SKM-1 (cell line): ENCODE results near the gene CDC42EP4.
A peak's percentile ranks its signal among the peaks of the same experiment; 100 is the strongest.
"Not testable (repeated sequence)": the region's sequence is repeated elsewhere in the genome, so short reads cannot be mapped to it uniquely, and the experiment has no call there.

Experiments
- DNase-seq: peaks from one replicate; lab custom pipeline; 2025; ENCODE audit not compliant: unreplicated experiment; lab: John Stamatoyannopoulos, UW

CDC42EP4 gene

DNA sequence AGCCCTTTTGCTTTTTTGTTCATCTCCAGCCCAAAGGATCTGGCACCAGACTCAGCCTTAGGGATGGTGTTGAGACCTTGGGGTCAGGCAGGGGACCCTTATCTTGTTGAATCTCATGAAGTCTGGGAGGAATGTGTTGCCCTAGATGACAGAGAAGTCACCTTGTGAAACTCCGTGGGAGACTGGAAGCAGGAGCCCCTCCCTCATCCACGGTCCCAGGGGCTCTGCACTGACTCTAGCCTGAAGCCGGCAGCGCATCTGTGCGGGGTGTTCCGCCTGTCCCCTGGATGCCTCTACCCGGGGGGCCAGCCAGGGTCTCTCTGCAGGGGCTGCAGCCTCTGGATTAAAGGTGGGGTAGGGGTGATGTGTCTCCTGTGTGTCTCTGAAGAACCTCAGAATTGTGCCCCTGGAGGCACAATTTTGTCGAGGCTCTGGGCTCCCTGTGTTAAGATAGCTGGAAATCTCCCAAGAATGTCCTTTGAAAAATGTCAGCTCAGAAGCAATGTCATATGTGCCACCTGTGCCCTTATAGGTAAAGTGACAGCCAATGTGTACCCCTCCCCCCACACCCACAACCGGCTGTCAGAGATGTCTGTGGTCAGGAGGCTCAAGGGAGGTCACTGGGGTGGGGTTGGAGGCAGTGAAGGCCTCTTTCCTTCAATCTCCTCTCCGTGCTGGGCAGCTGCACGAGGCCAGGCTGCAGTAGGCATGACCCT lies 32.1 kb upstream of the CDC42EP4 start:
- no peak for DNase-seq

- no peak for DNase-seq
Observed at GRCh38 chr17:73343168-73343634, 31.4 kb upstream of the CDC42EP4 start.

GRCh38 chr17:73342541-73343167 lies 30.9 kb upstream of the CDC42EP4 start:
- DNase-seq: no peak

DNA sequence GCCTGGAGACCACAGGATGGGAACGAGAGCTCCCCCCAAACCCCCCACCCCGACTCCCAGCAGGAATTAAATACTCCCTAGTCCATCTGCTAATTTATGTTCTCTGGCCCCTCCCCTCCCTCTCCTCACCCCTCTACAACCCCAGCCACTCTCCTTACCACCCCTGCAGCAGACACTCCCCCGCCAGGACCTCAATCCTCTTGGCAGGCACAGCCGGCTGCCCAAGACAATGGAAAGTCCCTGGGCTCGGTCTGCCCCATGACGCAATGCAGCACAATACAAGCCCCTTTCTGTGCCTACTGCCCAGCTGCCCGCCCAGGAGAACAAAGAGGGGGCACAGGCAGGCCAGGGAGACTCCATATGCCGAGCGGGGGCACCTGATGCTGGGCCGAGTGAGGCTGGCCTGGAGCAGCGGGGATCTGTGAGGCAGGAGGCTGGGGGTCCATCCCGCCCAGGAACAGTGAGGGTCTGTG lies 30.3 kb upstream of the CDC42EP4 start:
- no peak for DNase-seq

DNA sequence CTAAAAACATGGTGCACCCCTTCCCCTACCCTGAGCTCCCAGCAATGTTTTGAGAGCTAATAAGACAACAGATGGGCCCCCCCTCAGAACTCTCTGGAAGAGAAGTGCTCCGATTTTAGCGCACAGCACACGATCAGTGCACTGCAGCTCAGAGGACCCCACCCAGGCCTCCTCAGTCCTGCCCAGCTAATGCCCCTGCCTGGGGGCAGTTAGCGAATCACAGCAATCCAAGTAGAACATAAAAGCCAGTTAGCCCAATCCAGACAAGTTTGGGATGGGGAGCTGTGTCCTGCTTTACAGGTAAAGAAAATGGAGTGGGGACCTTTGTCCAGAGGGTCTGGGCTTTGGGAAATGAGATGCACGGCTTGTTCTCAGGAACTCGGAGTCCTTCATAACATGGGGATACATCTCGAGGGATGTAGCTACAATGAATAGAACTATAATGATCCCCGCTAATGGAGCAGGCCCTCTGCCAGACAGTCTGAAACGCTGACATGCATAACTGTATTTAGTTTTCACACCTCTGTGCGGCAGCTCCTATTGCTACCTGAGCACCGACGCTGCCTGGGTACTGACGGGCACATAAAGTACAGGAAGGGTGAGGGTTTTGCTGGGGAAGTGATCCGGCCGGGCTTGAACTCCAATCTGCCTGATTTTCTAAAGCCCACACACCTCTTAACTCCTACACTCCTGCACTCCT lies 29.7 kb upstream of the CDC42EP4 start:
- no peak for DNase-seq

DNA sequence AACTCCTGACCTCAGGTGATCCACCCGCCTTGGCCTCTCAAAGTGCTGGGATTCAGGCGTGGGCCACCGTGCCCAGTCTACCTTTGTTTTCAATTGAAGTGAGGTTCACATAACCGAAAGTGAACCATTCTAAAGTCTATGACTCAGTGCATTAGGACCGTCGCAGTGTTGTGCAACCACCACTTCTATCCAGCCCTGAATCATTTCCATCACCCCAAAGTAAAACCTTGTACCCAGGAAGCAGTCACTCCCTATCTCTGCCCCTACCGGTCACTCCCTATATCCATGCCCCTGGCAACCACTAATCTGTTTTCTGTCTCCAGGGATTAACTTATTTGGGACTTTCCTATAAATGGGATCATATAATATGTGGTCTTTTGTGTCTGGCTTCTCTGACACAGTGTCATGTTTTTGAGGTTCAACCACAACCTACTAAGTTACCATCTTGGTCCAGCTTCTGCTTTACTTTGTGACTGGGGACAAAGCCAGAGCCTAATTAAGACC lies 28.3 kb upstream of the CDC42EP4 start:
- DNase-seq: peak; percentile 50

DNA sequence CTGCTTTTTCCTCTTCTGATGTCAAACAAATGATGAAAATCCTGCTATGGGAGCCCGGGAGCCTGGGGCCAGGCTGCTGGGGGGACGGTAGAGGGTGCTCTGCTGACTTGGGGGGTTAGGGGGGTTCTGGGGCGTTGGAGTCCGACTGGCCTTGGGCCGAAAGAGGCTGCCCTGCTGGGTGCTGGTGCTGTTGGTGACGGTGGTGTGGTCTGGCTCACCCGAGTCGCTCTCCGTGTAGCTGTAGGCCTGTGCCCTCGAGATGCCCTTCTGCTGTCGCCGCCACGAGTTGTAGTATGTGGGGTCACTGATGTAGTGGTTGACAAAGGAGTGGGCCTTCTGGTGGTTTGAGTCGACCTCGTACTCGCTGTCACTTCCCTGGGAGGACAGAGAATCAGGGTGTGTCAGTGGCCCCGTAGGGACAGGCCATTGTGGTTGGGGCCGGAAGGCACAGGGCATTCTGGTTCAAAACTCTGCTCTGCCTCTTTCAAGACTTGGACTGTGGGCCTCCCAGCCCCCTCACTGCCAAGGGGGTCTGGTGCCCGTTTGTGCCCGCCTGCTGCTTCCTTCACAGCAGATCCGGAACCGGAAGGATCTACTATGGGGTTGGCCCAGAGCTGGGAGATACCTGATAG lies 26.9 kb upstream of the CDC42EP4 start:
- no peak for DNase-seq

- no peak for DNase-seq
Observed at GRCh38 chr17:73338050-73338521, 26.3 kb upstream of the CDC42EP4 start.

DNA sequence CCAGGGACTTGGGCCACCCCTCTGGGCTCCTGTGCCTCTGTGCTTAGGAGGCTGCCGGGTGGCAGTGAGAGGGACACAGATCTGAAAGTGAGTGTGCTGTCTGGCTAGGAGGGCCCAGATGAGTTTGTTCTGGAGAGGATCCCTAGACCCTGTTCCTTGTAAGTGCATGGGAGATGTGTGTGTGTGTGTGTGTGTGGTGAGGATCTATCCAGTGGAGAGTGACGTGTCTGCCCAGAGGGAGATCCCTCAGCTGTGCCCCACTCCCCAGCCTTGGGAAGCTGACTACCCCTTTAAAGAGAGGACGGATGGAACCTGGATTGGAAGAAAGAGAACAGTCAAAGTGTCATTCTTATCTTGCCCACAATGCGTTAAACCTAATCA lies 25.5 kb upstream of the CDC42EP4 start:
- DNase-seq: no peak

DNA sequence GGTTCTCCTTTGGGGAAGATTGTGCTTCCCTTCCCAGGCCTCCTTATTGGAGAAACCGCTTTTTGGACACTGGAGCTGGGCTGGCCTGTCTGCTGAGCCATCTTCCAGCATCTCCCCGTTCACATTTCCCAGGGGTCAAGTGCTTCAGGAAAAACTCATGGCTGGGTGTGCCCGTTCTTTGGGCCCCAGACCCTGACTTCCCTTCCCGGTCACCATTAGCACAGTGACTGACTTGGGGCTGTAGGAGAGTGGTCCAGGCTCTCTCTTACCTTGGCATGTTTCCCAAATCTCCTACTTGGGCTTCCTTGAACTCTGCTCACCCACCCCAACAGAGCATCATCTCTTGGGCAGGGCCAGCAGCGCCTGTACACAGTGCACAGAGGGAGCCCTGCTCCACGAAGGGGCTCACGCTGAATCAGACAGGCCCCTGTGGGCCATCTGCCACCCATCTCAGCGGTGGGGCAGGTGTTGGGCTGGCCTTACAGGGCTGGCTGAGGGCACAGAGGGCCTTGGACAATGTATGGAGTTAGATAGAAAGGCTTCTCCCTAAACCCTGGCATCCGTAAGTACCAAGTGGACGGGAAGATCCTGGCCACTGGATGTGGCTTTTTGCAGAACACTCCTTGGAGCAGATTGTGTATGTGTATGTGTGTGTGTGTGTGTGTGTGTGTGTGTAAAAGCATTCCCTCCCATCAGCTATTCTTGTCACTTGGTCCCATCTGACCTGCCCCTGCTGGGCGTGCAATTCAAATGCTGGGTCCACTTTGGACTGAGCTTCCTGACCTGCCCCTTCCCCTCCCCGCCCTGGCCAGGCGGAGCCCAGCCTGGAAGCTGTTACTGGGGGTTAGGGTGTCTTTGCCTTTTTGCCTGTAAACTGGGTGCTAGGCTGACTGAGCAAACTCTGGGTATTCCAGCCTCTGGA lies 24.9 kb upstream of the CDC42EP4 start:
- no peak for DNase-seq

- DNase-seq: no peak
Observed at GRCh38 chr17:73335591-73336407, 24.0 kb upstream of the CDC42EP4 start.

DNA sequence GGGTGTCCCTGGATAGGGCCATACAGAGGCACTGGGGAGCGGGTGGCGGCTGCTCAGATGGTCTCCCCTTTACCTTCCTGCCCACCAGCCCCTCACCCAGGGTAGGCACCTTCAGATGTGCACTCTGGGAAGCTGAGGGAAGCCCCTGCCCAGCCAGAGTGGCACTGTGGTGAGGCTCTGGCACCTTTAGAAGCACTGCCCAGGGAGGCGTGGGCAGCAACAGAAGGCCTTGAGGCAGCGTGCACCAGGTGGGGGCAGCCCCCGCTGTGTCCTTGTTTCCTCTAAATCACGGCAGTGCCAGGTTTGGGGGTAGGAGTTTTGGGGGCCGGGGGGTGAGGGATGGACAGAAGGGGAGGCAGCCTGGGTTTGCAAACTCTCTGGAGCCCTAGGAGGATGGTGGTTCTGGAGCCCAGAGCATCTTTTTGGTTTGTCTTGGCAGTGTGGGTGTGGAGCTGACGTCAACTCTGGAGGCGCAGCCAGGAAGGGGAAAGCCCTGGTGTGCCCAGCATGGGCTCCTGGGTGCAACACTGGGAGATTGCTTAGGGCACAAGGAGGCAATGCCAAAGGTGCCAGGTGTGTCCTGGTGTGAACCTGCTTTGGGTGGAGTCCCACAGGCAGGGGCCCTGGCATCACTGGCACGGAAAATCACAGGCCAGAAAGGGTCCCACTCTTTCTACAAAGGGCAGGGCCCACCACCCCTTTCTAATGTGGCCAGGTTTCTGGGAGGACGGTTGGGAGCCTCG lies 23.1 kb upstream of the CDC42EP4 start:
- no peak for DNase-seq

DNA sequence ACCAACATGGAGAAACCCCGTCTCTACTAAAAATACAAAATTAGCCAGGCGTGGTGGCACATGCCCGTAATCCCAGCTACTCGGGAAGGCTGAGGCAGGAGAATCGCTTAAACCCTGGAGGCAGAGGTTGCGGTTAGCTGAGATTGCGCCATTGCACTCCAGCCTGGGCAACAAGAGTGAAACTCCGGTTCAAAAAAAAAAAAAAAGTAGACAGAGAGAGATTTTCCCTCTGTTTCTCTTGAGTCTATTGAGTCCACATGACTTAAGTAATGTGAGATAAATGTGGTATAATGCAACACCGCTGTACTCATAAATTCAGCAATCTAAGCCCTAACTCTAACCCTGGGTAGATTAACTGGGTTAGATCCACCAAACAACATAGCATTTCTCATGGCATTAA lies 21.6 kb upstream of the CDC42EP4 start:
- DNase-seq: not testable (repeated sequence)

DNA sequence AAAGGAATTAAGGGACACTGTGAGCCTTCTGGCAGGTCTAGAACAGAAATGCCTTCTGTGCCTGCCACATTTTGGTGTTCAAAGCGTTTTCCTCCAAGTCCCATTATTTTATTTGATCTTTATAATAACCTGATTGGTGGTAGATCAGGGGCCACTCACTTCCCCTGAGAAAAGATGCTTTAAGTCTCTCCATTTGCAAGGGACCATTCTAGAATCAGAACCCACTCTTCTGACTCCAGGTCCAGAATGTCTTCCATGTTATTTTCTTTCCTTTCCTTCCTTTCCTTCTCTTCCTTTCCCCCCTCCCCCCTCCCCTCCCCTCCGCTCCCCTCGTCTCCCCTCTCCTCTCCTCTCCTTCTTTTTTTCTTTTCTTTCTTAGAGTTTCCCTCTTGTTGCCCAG lies 19.3 kb upstream of the CDC42EP4 start:
- DNase-seq: no peak

GRCh38 chr17:73327676-73328075 lies 15.9 kb upstream of the CDC42EP4 start:
- no peak for DNase-seq

DNA sequence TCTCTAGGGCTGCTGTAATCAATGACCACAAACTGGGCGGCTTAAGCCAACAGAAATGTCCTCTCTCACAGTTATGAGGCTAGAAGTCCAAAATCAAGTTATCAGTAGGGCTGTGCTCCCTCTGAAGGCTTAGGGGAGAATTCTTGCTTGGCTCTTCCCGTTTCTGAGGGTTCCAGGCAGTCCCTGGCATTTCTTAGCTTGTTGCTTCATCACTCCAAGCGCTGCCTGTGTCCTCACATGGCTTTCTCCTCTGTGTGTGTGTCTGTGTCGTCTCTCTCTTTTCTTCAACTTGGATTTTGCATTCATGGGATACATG lies 13.7 kb upstream of the CDC42EP4 start:
- DNase-seq: peak; percentile 47

DNA sequence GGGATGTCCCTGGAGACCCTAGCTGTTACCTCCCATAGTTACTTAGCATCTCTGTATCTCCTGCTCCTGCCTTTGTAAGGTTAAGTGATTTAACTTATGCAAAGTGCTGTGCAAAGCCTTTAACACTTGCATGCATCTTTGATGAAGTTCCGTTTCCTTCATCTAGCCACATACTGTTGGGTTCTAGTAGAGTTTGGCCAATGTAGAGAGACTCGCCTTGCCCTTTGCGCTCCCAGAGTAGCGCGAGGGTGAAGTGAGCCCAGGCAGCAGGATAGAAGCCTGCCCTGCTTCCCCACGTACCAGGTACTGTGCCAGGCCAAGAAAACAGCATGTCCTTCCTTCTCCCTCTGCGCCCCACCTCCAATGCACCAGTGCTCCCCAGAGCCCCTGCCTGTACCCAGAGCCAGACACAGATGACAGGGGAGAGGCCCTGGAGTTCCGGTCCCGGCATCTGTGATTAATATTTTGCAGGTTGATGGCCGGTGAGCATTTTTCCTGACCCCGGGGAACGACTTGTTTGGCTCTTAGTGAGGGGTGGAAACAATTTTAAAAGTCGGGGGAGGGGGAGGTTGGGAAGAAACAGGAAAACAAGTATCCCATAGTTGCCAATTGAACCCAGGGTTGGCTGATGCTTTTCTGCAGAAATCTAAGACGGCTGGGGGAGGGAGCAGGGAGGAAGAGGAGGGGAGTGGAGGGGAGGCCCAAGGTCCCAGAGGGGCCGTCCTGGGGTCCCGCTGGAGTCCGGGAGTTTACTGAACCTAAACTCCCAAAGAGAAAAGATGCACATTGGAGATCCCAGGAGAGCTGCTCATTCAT lies 13.1 kb upstream of the CDC42EP4 start:
- no peak for DNase-seq

GRCh38 chr17:73324160-73324475 lies 12.3 kb upstream of the CDC42EP4 start:
- no peak for DNase-seq
